ENCODE data around the gene TNK2. TPM values are rescaled to one million over a fixed set of nuclear protein-coding genes. Genes with fewer than 3 reads are reported as not detected.
"Not testable (repeated sequence)": the region's sequence is repeated elsewhere in the genome, so short reads cannot be mapped to it uniquely, and the experiment has no call there.

The TNK2 gene
- total RNA-seq, 1 experiment from 2014 or later, result 36.0 TPM

DNA sequence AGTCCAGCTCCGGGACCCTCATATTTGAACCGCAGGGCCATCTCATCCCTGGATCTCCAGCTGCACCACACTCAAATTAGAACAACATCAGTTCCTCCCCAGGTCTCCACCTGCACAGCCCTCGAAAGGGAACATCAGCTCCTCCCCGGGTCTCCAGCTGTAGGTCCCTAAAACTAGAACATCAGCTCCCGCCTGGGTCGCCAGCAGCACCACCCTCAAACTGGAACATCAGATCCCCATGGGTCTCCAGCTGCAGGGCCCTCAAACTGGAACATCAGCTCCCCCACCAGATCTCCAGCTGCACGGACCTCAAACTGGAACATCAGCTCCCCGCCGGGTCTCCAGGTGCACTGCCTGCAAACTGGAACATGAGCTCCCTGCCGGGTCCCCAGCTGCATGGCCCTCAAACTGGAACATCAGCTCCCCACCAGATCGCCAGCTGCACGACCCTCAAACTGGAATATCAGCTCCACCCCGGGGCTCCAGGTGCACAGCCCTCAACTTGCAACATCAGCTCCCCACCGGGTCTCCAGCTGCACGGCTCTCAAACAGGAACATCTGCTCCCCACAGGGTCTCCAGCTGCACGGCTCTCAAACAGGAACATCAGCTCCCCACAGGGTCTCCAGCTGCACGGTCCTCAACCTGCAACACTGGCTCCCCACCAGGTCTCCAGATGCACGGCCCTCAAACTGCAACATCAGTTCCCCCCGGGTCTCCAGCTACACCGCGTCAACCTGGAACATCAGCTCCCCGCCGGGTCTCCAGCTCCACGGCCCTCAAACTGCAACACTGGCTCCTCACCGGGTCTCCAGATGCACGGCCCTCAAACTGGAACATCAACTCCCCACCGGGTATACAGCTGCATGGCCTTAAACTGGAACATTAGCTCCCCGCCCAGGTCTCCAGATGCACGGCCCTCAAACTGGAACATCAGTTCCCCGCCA lies 31.4 kb upstream of the TNK2 start:
- H3K4me3 Mint-ChIP-seq (ENCODE audit: unreplicated experiment); H3K27me3 Mint-ChIP-seq (ENCODE audit: insufficient read depth, unreplicated experiment); H3K27me3 ChIP-seq (replicated peaks; ENCODE audit: control insufficient read depth, insufficient read depth, low read length); intact Hi-C loops (cut with micrococcal nuclease; ENCODE audit: unreplicated experiment); DNase-seq; BruUV-seq (replicated peaks); H3K4me1 Mint-ChIP-seq (ENCODE audit: low read depth, unreplicated experiment); H3K4me3 ChIP-seq (ENCODE audit: low read depth, low read length); H3K9me3 ChIP-seq; POLR2A ChIA-PET; H3K36me3 ChIP-seq (ENCODE audit: control insufficient read depth, insufficient read depth, low read length); H3K27ac Mint-ChIP-seq (ENCODE audit: unreplicated experiment); H3K4me1 ChIP-seq: not testable (repeated sequence)
- Mint-ChIP-seq H3K36me3 (ENCODE audit: insufficient read depth, unreplicated experiment) (peaks cover 18% of the 10 kb centered on the region), H3K9me3 (ENCODE audit: unreplicated experiment) (peaks cover 15% of the 10 kb centered on the region)
- CTCF ChIA-PET, result interaction anchor here (0.6 kb wide), 1 partner anchor 45 kb away, joined by 3 read pairs; no protein-coding TSS in a partner anchor

- H3K27me3 Mint-ChIP-seq (ENCODE audit: insufficient read depth, unreplicated experiment); H3K4me1 Mint-ChIP-seq (ENCODE audit: low read depth, unreplicated experiment); H3K4me3 ChIP-seq (ENCODE audit: low read depth, low read length); H3K27me3 ChIP-seq (replicated peaks; ENCODE audit: control insufficient read depth, insufficient read depth, low read length); H3K36me3 Mint-ChIP-seq (ENCODE audit: insufficient read depth, unreplicated experiment); H3K4me3 Mint-ChIP-seq (ENCODE audit: unreplicated experiment); intact Hi-C loops (cut with micrococcal nuclease; ENCODE audit: unreplicated experiment); H3K36me3 ChIP-seq (ENCODE audit: control insufficient read depth, insufficient read depth, low read length); H3K9me3 ChIP-seq; BruUV-seq (replicated peaks); POLR2A ChIA-PET; H3K9me3 Mint-ChIP-seq (ENCODE audit: unreplicated experiment): not testable (repeated sequence)
- DNase-seq, result peak in 1 of 2 experiments; percentile 32
- CTCF ChIA-PET, result interaction anchor here (0.6 kb wide), 2 partner anchors 176 to 203 kb away, joined by 3 to 5 read pairs; no protein-coding TSS in a partner anchor
- peaks cover 15% of the 10 kb centered on the region for H3K4me1 ChIP-seq
- H3K27ac Mint-ChIP-seq (ENCODE audit: unreplicated experiment), result peak overlapping the region; percentile 64
These were observed 24.7 kb upstream of the TNK2 start for GRCh38 chr3:195933044-195933430.

GRCh38 chr3:195932418-195933043 lies 24.2 kb upstream of the TNK2 start:
- H3K4me1 Mint-ChIP-seq (ENCODE audit: low read depth, unreplicated experiment), result peaks cover 6% of the 10 kb centered on the region
- ChIA-PET POLR2A (interaction anchor here (0.7 kb wide), 1 partner anchor 38 kb away, joined by 3 read pairs; no protein-coding TSS in a partner anchor), CTCF (interaction anchor here (0.6 kb wide), 2 partner anchors 202 to 347 kb away, joined by 3 to 5 read pairs; no protein-coding TSS in a partner anchor)
- TF ChIP-seq CTCF (IDR thresholded peaks at IDR 0.05; ENCODE audit: insufficient read depth in 1 of 2, low read depth in 1 of 2, low read length in 1 of 2, severe bottlenecking in 1 of 2, unreplicated experiment in 1 of 2), result no peak
- H3K36me3 Mint-ChIP-seq (ENCODE audit: insufficient read depth, unreplicated experiment), result peaks cover 2% of the 10 kb centered on the region
- H3K36me3 ChIP-seq (ENCODE audit: control insufficient read depth, insufficient read depth, low read length), result no peaks in the 10 kb centered on the region
- H3K4me3 Mint-ChIP-seq (ENCODE audit: unreplicated experiment), result no peak overlapping the region
- intact Hi-C loops (cut with micrococcal nuclease; ENCODE audit: unreplicated experiment), result no loop called here
- H3K27me3 Mint-ChIP-seq (ENCODE audit: insufficient read depth, unreplicated experiment), result no peaks in the 10 kb centered on the region
- no TSS peak for BruUV-seq (replicated peaks)
- H3K27me3 ChIP-seq (replicated peaks; ENCODE audit: control insufficient read depth, insufficient read depth, low read length), result no peaks in the 10 kb centered on the region
- peak overlapping the region; percentile 64 for H3K27ac Mint-ChIP-seq (ENCODE audit: unreplicated experiment)
- H3K9me3 Mint-ChIP-seq (ENCODE audit: unreplicated experiment), result no peaks in the 10 kb centered on the region
- no peak for DNase-seq
- no peak overlapping the region for H3K4me3 ChIP-seq (ENCODE audit: low read depth, low read length)
- peaks cover 15% of the 10 kb centered on the region for H3K4me1 ChIP-seq
- no peaks in the 10 kb centered on the region for H3K9me3 ChIP-seq

Data from Caco-2 (cell line).